HEK293 (cell line): ENCODE data around the gene PPRC1.

Experiments
- BCL11A ChIP-seq: fragments of 450-650 bp; formaldehyde crosslinking; IDR thresholded peaks from 2 replicates; pipeline ENCODE4 v1.5.1; 2016; ENCODE audit warnings: low read depth, missing biosample characterization, missing genetic modification characterization
- FEZF1 ChIP-seq: fragments of 450-650 bp; formaldehyde crosslinking; IDR thresholded peaks from 2 replicates; pipeline ENCODE4 v1.5.1; 2016; ENCODE audit warnings: missing biosample characterization, missing genetic modification characterization
- GLIS2 ChIP-seq: fragments of 450-650 bp; formaldehyde crosslinking; IDR thresholded peaks from 2 replicates; pipeline ENCODE4 v1.5.1; 2016; ENCODE audit warnings: missing biosample characterization, missing genetic modification characterization
- HOXA7 ChIP-seq: sonication (generic); formaldehyde crosslinking; IDR thresholded peaks from 2 replicates; pipeline ENCODE4 v1.8.1; 2022; ENCODE audit warnings: missing genetic modification reagents, borderline replicate concordance
- HOXD13 ChIP-seq: sonication (generic); formaldehyde crosslinking; IDR thresholded peaks from 2 replicates; pipeline ENCODE4 v1.8.0; 2022; ENCODE audit warnings: missing genetic modification reagents, borderline replicate concordance
- IKZF3 ChIP-seq: fragments of 450-650 bp; IDR thresholded peaks from 2 replicates; pipeline ENCODE4 v1.5.0; 2018; ENCODE audit warnings: missing biosample characterization, mild to moderate bottlenecking, missing genetic modification characterization, moderate library complexity
- KLF1 ChIP-seq: fragments of 450-650 bp; formaldehyde crosslinking; IDR thresholded peaks from 2 replicates; pipeline ENCODE4 v1.5.1; 2016; ENCODE audit warnings: missing biosample characterization, missing genetic modification characterization
- RBAK ChIP-seq: fragments of 450-650 bp; formaldehyde crosslinking; IDR thresholded peaks from 2 replicates; pipeline ENCODE4 v1.5.1; 2016; ENCODE audit warnings: missing biosample characterization, missing genetic modification characterization
- YY1 ChIP-seq: fragments of 450-650 bp; formaldehyde crosslinking; IDR thresholded peaks from 2 replicates; pipeline ENCODE4 v1.5.1; 2018; ENCODE audit warnings: missing biosample characterization, missing genetic modification characterization
- ZBTB1 ChIP-seq: fragments of 450-650 bp; formaldehyde crosslinking; IDR thresholded peaks from 2 replicates; pipeline ENCODE4 v1.5.1; 2016; ENCODE audit warnings: missing biosample characterization, missing genetic modification characterization
- ZBTB21 ChIP-seq: fragments of 450-650 bp; formaldehyde crosslinking; IDR thresholded peaks from 2 replicates; pipeline ENCODE4 v1.5.1; 2017; ENCODE audit warnings: missing biosample characterization, missing genetic modification characterization
- ZBTB48 ChIP-seq: fragments of 450-650 bp; formaldehyde crosslinking; IDR thresholded peaks from 2 replicates; pipeline ENCODE4 v1.5.1; 2016; ENCODE audit warnings: missing biosample characterization, missing genetic modification characterization
- ZNF292 ChIP-seq: fragments of 450-650 bp; formaldehyde crosslinking; IDR thresholded peaks from 2 replicates; pipeline ENCODE4 v1.5.1; 2016; ENCODE audit warnings: low read depth, missing biosample characterization, missing genetic modification characterization, borderline replicate concordance
- ZNF311 ChIP-seq: fragments of 450-650 bp; formaldehyde crosslinking; IDR thresholded peaks from 2 replicates; pipeline ENCODE4 v1.5.1; 2017; ENCODE audit warnings: missing biosample characterization, missing genetic modification characterization, borderline replicate concordance
- ZNF341 ChIP-seq: fragments of 450-650 bp; formaldehyde crosslinking; IDR thresholded peaks from 2 replicates; pipeline ENCODE4; 2016; ENCODE audit warnings: low read depth, missing biosample characterization, missing genetic modification characterization
- ZNF350 ChIP-seq: fragments of 450-650 bp; formaldehyde crosslinking; IDR thresholded peaks from 2 replicates; pipeline ENCODE4 v1.5.0; 2017; ENCODE audit warnings: missing biosample characterization, mild to moderate bottlenecking, missing genetic modification characterization
- ZNF473 ChIP-seq: fragments of 450-650 bp; formaldehyde crosslinking; IDR thresholded peaks from 2 replicates; pipeline ENCODE4 v1.5.1; 2017; ENCODE audit warnings: missing biosample characterization, missing genetic modification characterization
- ZNF521 ChIP-seq: fragments of 450-650 bp; formaldehyde crosslinking; IDR thresholded peaks from 2 replicates; pipeline ENCODE4 v1.5.1; 2017; ENCODE audit warnings: missing biosample characterization, mild to moderate bottlenecking, missing genetic modification characterization
- ZNF596 ChIP-seq: fragments of 450-650 bp; IDR thresholded peaks from 2 replicates; pipeline ENCODE4 v1.5.0; 2018; ENCODE audit warnings: missing biosample characterization, mild to moderate bottlenecking, missing genetic modification characterization, moderate library complexity
- ZNF623 ChIP-seq: fragments of 450-650 bp; formaldehyde crosslinking; IDR thresholded peaks from 2 replicates; pipeline ENCODE4 v1.5.1; 2016; ENCODE audit warnings: missing biosample characterization, missing genetic modification characterization
- ZNF701 ChIP-seq: fragments of 450-650 bp; formaldehyde crosslinking; IDR thresholded peaks from 2 replicates; pipeline ENCODE4 v1.5.1; 2016; ENCODE audit warnings: missing biosample characterization, missing genetic modification characterization
- ZNF768 ChIP-seq: fragments of 450-650 bp; formaldehyde crosslinking; IDR thresholded peaks from 2 replicates; pipeline ENCODE4 v1.5.1; 2018; ENCODE audit warnings: missing biosample characterization, mild to moderate bottlenecking, missing genetic modification characterization
- ZNF777 ChIP-seq: fragments of 450-650 bp; formaldehyde crosslinking; IDR thresholded peaks from 2 replicates; pipeline ENCODE4 v1.5.1; 2017; ENCODE audit warnings: missing biosample characterization, missing genetic modification characterization, borderline replicate concordance
- TF ChIP-seq, protein P1 (sequence below): fragments of 450-650 bp; formaldehyde crosslinking; IDR thresholded peaks from 2 replicates; pipeline ENCODE4 v1.5.1; 2016; ENCODE audit warnings: missing biosample characterization, missing genetic modification characterization
- TF ChIP-seq, protein P2 (sequence below): fragments of 450-650 bp; formaldehyde crosslinking; IDR thresholded peaks from 2 replicates; pipeline ENCODE4 v1.5.1; 2016; ENCODE audit warnings: missing biosample characterization, missing genetic modification characterization
- TF ChIP-seq, protein P3 (sequence below): fragments of 450-650 bp; formaldehyde crosslinking; IDR thresholded peaks from 2 replicates; pipeline ENCODE4 v1.5.1; 2016; ENCODE audit warnings: missing biosample characterization, missing genetic modification characterization, borderline replicate concordance
- TF ChIP-seq, protein P4 (sequence below): fragments of 450-650 bp; IDR thresholded peaks from 2 replicates; pipeline ENCODE4 v1.5.1; 2018; ENCODE audit warnings: missing biosample characterization, missing genetic modification characterization
- TF ChIP-seq, protein P5 (sequence below): fragments of 450-650 bp; formaldehyde crosslinking; IDR thresholded peaks from 2 replicates; pipeline ENCODE4 v1.5.1; 2016; ENCODE audit warnings: missing biosample characterization, missing genetic modification characterization, borderline replicate concordance

The PPRC1 gene

DNA sequence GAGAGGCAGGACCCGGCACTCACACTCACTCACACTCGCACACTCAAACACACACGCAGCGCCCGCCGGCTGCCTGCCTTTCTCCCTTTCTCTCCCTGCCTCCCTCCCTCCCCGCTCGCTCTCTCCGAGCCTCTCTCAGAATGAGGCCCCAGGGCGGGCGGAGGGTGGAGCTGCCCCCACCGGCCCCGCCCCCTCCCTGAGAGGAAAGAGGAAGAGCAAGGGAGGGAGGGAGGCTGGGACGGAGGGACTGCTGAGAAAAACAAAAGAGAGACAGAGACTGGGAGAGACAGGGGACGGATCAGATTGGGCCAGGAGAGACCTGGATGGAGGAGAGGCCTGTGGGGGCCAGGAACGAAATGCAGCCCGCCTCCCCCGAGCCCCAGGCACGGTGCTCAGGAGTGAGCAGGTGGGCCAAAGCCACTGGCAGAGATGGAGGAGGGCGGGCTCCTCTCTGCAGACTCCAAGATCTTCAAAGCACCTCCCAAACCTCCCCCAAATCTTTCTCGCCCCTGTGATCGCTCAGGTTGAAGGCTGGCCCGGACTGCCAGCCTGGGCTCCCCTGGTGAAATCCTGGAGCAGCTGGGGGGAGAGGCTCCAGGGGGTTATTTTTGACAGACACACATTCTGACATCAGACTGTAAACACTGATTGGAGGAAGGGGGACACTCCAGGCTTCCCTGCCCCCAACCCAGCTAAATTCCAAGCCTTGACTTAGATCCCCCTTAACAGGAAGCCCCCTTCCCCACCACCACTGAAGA, 17.8 kb upstream of the PPRC1 start (continued):
- TF ChIP-seq ZNF311: no peak
- TF ChIP-seq, protein P1, sequence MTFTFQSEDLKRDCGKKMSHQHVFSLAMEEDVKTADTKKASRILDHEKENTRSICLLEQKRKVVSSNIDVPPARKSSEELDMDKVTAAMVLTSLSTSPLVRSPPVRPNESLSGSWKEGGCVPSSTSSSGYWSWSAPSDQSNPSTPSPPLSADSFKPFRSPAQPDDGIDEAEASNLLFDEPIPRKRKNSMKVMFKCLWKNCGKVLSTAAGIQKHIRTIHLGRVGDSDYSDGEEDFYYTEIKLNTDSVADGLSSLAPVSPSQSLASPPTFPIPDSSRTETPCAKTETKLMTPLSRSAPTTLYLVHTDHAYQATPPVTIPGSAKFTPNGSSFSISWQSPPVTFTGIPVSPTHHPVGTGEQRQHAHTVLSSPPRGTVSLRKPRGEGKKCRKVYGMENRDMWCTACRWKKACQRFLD: no peak
- TF ChIP-seq, protein P2, sequence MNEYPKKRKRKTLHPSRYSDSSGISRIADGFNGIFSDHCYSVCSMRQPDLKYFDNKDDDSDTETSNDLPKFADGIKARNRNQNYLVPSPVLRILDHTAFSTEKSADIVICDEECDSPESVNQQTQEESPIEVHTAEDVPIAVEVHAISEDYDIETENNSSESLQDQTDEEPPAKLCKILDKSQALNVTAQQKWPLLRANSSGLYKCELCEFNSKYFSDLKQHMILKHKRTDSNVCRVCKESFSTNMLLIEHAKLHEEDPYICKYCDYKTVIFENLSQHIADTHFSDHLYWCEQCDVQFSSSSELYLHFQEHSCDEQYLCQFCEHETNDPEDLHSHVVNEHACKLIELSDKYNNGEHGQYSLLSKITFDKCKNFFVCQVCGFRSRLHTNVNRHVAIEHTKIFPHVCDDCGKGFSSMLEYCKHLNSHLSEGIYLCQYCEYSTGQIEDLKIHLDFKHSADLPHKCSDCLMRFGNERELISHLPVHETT (tag by site-specific recombination): no peak
- TF ChIP-seq ZNF623: no peak
- TF ChIP-seq, protein P3, sequence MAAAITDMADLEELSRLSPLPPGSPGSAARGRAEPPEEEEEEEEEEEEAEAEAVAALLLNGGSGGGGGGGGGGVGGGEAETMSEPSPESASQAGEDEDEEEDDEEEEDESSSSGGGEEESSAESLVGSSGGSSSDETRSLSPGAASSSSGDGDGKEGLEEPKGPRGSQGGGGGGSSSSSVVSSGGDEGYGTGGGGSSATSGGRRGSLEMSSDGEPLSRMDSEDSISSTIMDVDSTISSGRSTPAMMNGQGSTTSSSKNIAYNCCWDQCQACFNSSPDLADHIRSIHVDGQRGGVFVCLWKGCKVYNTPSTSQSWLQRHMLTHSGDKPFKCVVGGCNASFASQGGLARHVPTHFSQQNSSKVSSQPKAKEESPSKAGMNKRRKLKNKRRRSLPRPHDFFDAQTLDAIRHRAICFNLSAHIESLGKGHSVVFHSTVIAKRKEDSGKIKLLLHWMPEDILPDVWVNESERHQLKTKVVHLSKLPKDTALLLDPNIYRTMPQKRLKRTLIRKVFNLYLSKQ (tag by site-specific recombination): no peak
- TF ChIP-seq ZNF473: no peak
- no peak for TF ChIP-seq HOXD13 (CRISPR knock-in tag)
- TF ChIP-seq ZBTB48 (tag by site-specific recombination): peak; percentile 22; the same call in 1 of the 2 replicates
- no peak for TF ChIP-seq ZNF292 (tag by site-specific recombination)
- TF ChIP-seq ZNF777: no peak
- TF ChIP-seq ZBTB21 (tag by site-specific recombination): no peak
- TF ChIP-seq ZNF596 (tag by site-specific recombination): peak; percentile 99
- TF ChIP-seq, protein P4, sequence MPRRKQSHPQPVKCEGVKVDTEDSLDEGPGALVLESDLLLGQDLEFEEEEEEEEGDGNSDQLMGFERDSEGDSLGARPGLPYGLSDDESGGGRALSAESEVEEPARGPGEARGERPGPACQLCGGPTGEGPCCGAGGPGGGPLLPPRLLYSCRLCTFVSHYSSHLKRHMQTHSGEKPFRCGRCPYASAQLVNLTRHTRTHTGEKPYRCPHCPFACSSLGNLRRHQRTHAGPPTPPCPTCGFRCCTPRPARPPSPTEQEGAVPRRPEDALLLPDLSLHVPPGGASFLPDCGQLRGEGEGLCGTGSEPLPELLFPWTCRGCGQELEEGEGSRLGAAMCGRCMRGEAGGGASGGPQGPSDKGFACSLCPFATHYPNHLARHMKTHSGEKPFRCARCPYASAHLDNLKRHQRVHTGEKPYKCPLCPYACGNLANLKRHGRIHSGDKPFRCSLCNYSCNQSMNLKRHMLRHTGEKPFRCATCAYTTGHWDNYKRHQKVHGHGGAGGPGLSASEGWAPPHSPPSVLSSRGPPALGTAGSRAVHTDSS (tag by site-specific recombination): peak; percentile 85
- no peak for TF ChIP-seq ZNF768
- peak; percentile 41; the same call in 1 of the 2 replicates for TF ChIP-seq IKZF3 (tag by site-specific recombination)
- no peak for TF ChIP-seq YY1 (tag by site-specific recombination)
- TF ChIP-seq ZNF701 (tag by site-specific recombination): no peak
- no peak for TF ChIP-seq HOXA7 (CRISPR knock-in tag)
- TF ChIP-seq ZNF341 (tag by site-specific recombination): peak; percentile 99
- no peak for TF ChIP-seq BCL11A (tag by site-specific recombination)
- TF ChIP-seq, protein P5, sequence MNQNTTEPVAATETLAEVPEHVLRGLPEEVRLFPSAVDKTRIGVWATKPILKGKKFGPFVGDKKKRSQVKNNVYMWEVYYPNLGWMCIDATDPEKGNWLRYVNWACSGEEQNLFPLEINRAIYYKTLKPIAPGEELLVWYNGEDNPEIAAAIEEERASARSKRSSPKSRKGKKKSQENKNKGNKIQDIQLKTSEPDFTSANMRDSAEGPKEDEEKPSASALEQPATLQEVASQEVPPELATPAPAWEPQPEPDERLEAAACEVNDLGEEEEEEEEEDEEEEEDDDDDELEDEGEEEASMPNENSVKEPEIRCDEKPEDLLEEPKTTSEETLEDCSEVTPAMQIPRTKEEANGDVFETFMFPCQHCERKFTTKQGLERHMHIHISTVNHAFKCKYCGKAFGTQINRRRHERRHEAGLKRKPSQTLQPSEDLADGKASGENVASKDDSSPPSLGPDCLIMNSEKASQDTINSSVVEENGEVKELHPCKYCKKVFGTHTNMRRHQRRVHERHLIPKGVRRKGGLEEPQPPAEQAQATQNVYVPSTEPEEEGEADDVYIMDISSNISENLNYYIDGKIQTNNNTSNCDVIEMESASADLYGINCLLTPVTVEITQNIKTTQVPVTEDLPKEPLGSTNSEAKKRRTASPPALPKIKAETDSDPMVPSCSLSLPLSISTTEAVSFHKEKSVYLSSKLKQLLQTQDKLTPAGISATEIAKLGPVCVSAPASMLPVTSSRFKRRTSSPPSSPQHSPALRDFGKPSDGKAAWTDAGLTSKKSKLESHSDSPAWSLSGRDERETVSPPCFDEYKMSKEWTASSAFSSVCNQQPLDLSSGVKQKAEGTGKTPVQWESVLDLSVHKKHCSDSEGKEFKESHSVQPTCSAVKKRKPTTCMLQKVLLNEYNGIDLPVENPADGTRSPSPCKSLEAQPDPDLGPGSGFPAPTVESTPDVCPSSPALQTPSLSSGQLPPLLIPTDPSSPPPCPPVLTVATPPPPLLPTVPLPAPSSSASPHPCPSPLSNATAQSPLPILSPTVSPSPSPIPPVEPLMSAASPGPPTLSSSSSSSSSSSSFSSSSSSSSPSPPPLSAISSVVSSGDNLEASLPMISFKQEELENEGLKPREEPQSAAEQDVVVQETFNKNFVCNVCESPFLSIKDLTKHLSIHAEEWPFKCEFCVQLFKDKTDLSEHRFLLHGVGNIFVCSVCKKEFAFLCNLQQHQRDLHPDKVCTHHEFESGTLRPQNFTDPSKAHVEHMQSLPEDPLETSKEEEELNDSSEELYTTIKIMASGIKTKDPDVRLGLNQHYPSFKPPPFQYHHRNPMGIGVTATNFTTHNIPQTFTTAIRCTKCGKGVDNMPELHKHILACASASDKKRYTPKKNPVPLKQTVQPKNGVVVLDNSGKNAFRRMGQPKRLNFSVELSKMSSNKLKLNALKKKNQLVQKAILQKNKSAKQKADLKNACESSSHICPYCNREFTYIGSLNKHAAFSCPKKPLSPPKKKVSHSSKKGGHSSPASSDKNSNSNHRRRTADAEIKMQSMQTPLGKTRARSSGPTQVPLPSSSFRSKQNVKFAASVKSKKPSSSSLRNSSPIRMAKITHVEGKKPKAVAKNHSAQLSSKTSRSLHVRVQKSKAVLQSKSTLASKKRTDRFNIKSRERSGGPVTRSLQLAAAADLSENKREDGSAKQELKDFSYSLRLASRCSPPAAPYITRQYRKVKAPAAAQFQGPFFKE (tag by site-specific recombination): no peak
- peak; percentile 92 for TF ChIP-seq GLIS2 (tag by site-specific recombination)
- no peak for TF ChIP-seq ZNF521 (tag by site-specific recombination)
- peak; percentile 80 for TF ChIP-seq KLF1
- TF ChIP-seq ZBTB1: no peak
- TF ChIP-seq FEZF1: no peak
- TF ChIP-seq RBAK (tag by site-specific recombination): no peak
- no peak for TF ChIP-seq ZNF350 (tag by site-specific recombination)
